Measurements from ENCODE around the gene KCNQ2. TPM values are rescaled to one million over a fixed set of nuclear protein-coding genes. Genes with fewer than 3 reads are reported as not detected.

KCNQ2 gene
- polyA plus RNA-seq, 3 donors = not detected

- Mint-ChIP-seq H3K27ac (no peak overlapping the region), H3K4me3 (no peak overlapping the region), H3K4me1 (no peaks in the 10 kb centered on the region), H3K36me3 (no peaks in the 10 kb centered on the region), H3K27me3 (ENCODE audit: low read depth in 3 of 3) (peaks cover 0 to 7% (median 1%) of the 10 kb centered on the region in 3 donors), H3K9me3 (peaks cover 0 to 2% (median 0%) of the 10 kb centered on the region in 7 donors)
- Histone ChIP-seq H3K9me3 (replicated peaks in 1 of 2; ENCODE audit: control insufficient read depth in 1 of 2, insufficient read depth in 1 of 2, low read length in 2 of 2) (no peaks in the 10 kb centered on the region), H3K4me2 (replicated peaks; ENCODE audit: extremely low read depth, low read length, poor library complexity, severe bottlenecking) (no peak overlapping the region), H3K36me3 (replicated peaks in 1 of 2; ENCODE audit: control insufficient read depth in 1 of 2, insufficient read depth in 2 of 2, low read length in 2 of 2) (no peaks in the 10 kb centered on the region), H3K27ac (ENCODE audit: low read depth in 1 of 2, low read length in 2 of 2) (no peak overlapping the region), H3K4me1 (ENCODE audit: control insufficient read depth in 1 of 2, insufficient read depth in 2 of 2, low read length in 2 of 2) (no peaks in the 10 kb centered on the region), H3K27me3 (ENCODE audit: control insufficient read depth in 2 of 2, insufficient read depth in 2 of 2, low read length in 2 of 2) (no peaks in the 10 kb centered on the region), H3K4me3 (replicated peaks in 1 of 3; ENCODE audit: low read depth in 2 of 3, low read length in 3 of 3) (no peak overlapping the region), H2AFZ (ENCODE audit: insufficient read depth, low read depth, low read length, poor library complexity, severe bottlenecking) (no peak overlapping the region), H3K9ac (ENCODE audit: insufficient read depth, low read length, poor library complexity, severe bottlenecking) (no peak overlapping the region), H3K79me2 (ENCODE audit: insufficient read depth, low read length) (no peaks in the 10 kb centered on the region), H4K20me1 (ENCODE audit: insufficient read depth, low read length) (no peaks in the 10 kb centered on the region)
- no peak for TF ChIP-seq CTCF (IDR thresholded peaks at IDR 0.05)
- intact Hi-C loops (cut with micrococcal nuclease) = no loop called here
- no peak for DNase-seq
- WGBS (ENCODE audit: insufficient coverage) = 89% methylated on average over 30 of the region's 34 CpGs
Observed at GRCh38 chr20:63404129-63405085, 68.0 kb downstream of the KCNQ2 start.

GRCh38 chr20:63403403-63404105 lies 68.9 kb downstream of the KCNQ2 start:
- no peak overlapping the region for H3K9ac ChIP-seq (ENCODE audit: insufficient read depth, low read length, poor library complexity, severe bottlenecking)
- no peaks in the 10 kb centered on the region for H3K36me3 ChIP-seq (replicated peaks in 1 of 2; ENCODE audit: control insufficient read depth in 1 of 2, insufficient read depth in 2 of 2, low read length in 2 of 2)
- no peaks in the 10 kb centered on the region for H4K20me1 ChIP-seq (ENCODE audit: insufficient read depth, low read length)
- no peaks in the 10 kb centered on the region for H3K4me1 Mint-ChIP-seq
- no peak overlapping the region for H3K4me3 Mint-ChIP-seq
- peaks cover 0 to 2% (median 0%) of the 10 kb centered on the region in 7 donors for H3K9me3 Mint-ChIP-seq
- no peaks in the 10 kb centered on the region for H3K4me1 ChIP-seq (ENCODE audit: control insufficient read depth in 1 of 2, insufficient read depth in 2 of 2, low read length in 2 of 2)
- whole genome bisulfite sequencing (ENCODE audit: insufficient coverage) = 95% methylated on average over 12 of the region's 19 CpGs
- H3K4me3 ChIP-seq (replicated peaks in 1 of 3; ENCODE audit: low read depth in 2 of 3, low read length in 3 of 3) = no peak overlapping the region
- no peaks in the 10 kb centered on the region for H3K79me2 ChIP-seq (ENCODE audit: insufficient read depth, low read length)
- H3K27ac Mint-ChIP-seq = no peak overlapping the region
- intact Hi-C loops (cut with micrococcal nuclease) = no loop called here
- H3K36me3 Mint-ChIP-seq = no peaks in the 10 kb centered on the region
- H3K27me3 Mint-ChIP-seq (ENCODE audit: low read depth in 3 of 3) = peaks cover 0 to 5% (median 1%) of the 10 kb centered on the region in 3 donors
- H3K27me3 ChIP-seq (ENCODE audit: control insufficient read depth in 2 of 2, insufficient read depth in 2 of 2, low read length in 2 of 2) = no peaks in the 10 kb centered on the region
- H2AFZ ChIP-seq (ENCODE audit: insufficient read depth, low read depth, low read length, poor library complexity, severe bottlenecking) = no peak overlapping the region
- DNase-seq = no peak
- H3K9me3 ChIP-seq (replicated peaks in 1 of 2; ENCODE audit: control insufficient read depth in 1 of 2, insufficient read depth in 1 of 2, low read length in 2 of 2) = no peaks in the 10 kb centered on the region
- H3K4me2 ChIP-seq (replicated peaks; ENCODE audit: extremely low read depth, low read length, poor library complexity, severe bottlenecking) = no peak overlapping the region
- H3K27ac ChIP-seq (ENCODE audit: low read depth in 1 of 2, low read length in 2 of 2) = no peak overlapping the region
- TF ChIP-seq CTCF (IDR thresholded peaks at IDR 0.05) = no peak
